K562 (cell line): ENCODE measurements around the gene APLNR. TPM values are rescaled to one million over a fixed set of nuclear protein-coding genes. Genes with fewer than 3 reads are reported as not detected.

ENCODE experiments used
- ATAC-seq: fragments of 200-7000 bp; cut with Tn5 transposase; 3 replicates; pipeline ENCODE4 v1.9.1; 2020; ENCODE audit warnings: moderate library complexity
- BruUV-seq: library from RNA; stranded (reverse); fragments of 400-500 nt; replicated peaks from 2 replicates; lab custom pipeline; 2021; lab: Mats Ljungman, UMichigan
- CTCF ChIA-PET: fragments of 300-600 bp; formaldehyde crosslinking; extraction: SDS; loops from one replicate; lab custom pipeline; 2021; ENCODE audit warnings: low intra/inter-chr PET ratio; lab: Yijun Ruan, JAX
- POLR2A ChIA-PET: fragments of 300-600, 350-650 bp; sonication (Branson Sonifier 250); formaldehyde crosslinking; extraction: SDS; loops from one replicate; lab custom pipeline; 2021; ENCODE audit warnings: antibody characterized with exemption, inconsistent platforms; lab: Yijun Ruan, JAX
- DNase-seq, 4 experiments: peaks; one replicate each; pipeline versions ENCODE4 v3.0.0 to v3.0.0-alpha.2; 2011 to 2018; ENCODE audit warnings: low spot score in 3 of 4, mixed read lengths in 3 of 4; ENCODE audit errors: extremely low read depth in 1 of 4
- FAIRE-seq: peaks from 2 replicates; lab custom pipeline; 2011; peaks lifted over from hg19 to GRCh38; lab: Jason Lieb, UNC
- H2AFZ ChIP-seq: 2 replicates; pipeline ENCODE4 v1.6.0; 2011; ENCODE audit warnings: low read depth, low read length, control low read depth, inconsistent platforms
- H3K27ac ChIP-seq: fragments of 200-600 bp; 3 replicates; pipeline ENCODE4 v1.8.0; 2011; ENCODE audit warnings: low read depth, mild to moderate bottlenecking, control low read depth, inconsistent platforms, low read length, moderate library complexity, mixed read lengths; ENCODE audit errors: extremely low read depth
- H3K27me3 ChIP-seq, 2 experiments: fragments of 300-600 bp in 1 of 2; 2 replicates in 1 of 2; 3 replicates in 1 of 2; pipeline versions ENCODE4 v1.6.0 to v1.8.0; 2011; ENCODE audit warnings: inconsistent platforms in 2 of 2, low read length in 2 of 2, mild to moderate bottlenecking in 1 of 2, mixed read lengths in 1 of 2, moderate library complexity in 1 of 2; ENCODE audit not compliant: control insufficient read depth in 2 of 2, insufficient read depth in 2 of 2
- H3K36me3 ChIP-seq: fragments of 300-600 bp; 3 replicates; pipeline ENCODE4 v1.8.0; 2011; ENCODE audit warnings: mild to moderate bottlenecking, low read length, inconsistent platforms; ENCODE audit not compliant: control insufficient read depth, insufficient read depth
- H3K4me1 ChIP-seq, 2 experiments: fragments of 200-600 bp in 1 of 2; replicated peaks in 1 of 2; 2 replicates in 1 of 2; 3 replicates in 1 of 2; pipeline versions ENCODE4 v1.5.1 to v1.8.0; 2011; ENCODE audit warnings: inconsistent platforms in 2 of 2, low read length in 2 of 2, mild to moderate bottlenecking in 1 of 2, mixed read lengths in 1 of 2, moderate library complexity in 1 of 2; ENCODE audit not compliant: control insufficient read depth in 2 of 2, insufficient read depth in 2 of 2
- H3K4me2 ChIP-seq: 2 replicates; pipeline ENCODE4 v1.6.1; 2011; ENCODE audit warnings: low read length, control low read depth, inconsistent platforms, mixed read lengths; ENCODE audit not compliant: insufficient read depth
- H3K4me3 ChIP-seq: fragments of 200-600 bp; sonication (generic), shearing (Covaris generic); 2 replicates; pipeline ENCODE4 v1.5.1; 2016; ENCODE audit warnings: control low read depth, inconsistent platforms
- H3K79me2 ChIP-seq: fragments of 200-600 bp; 3 replicates; pipeline ENCODE4 v1.8.0; 2011; ENCODE audit warnings: low read length, inconsistent platforms; ENCODE audit not compliant: control insufficient read depth, insufficient read depth
- H3K9ac ChIP-seq, 2 experiments: 2 replicates each; pipeline versions ENCODE4 v1.6.0 to v1.6.1; 2011; ENCODE audit warnings: low read depth in 2 of 2, low read length in 2 of 2, control low read depth in 1 of 2, inconsistent platforms in 1 of 2, mild to moderate bottlenecking in 1 of 2, mixed read lengths in 1 of 2; ENCODE audit not compliant: insufficient read depth in 1 of 2
- H3K9me1 ChIP-seq: one replicate; pipeline ENCODE4 v1.6.0; 2011; ENCODE audit warnings: inconsistent platforms, mild to moderate bottlenecking, low read length, moderate library complexity; ENCODE audit not compliant: control insufficient read depth, insufficient read depth
- H3K9me3 ChIP-seq: replicated peaks from 2 replicates; pipeline ENCODE4 v1.5.1; 2011; ENCODE audit warnings: low read depth, low read length, inconsistent platforms; ENCODE audit not compliant: control insufficient read depth, insufficient read depth
- H4K20me1 ChIP-seq: replicated peaks from 2 replicates; pipeline ENCODE4 v1.6.1; 2011; ENCODE audit warnings: low read length, inconsistent platforms, mixed read lengths; ENCODE audit not compliant: control insufficient read depth, insufficient read depth
- CREB1 ChIP-seq, 2 experiments: sonication (generic) in 1 of 2; formaldehyde crosslinking in 1 of 2; IDR thresholded peaks; 2 replicates each; pipeline versions ENCODE4 v1.6.1 to v1.8.0; 2012 to 2022; ENCODE audit warnings: inconsistent platforms in 1 of 2, mild to moderate bottlenecking in 1 of 2, missing genetic modification reagents in 1 of 2, moderate library complexity in 1 of 2
- ESRRA ChIP-seq: fragments of 450-650 bp; IDR thresholded peaks from 2 replicates; pipeline ENCODE4 v1.6.1; 2014; ENCODE audit warnings: low read depth, mild to moderate bottlenecking, moderate library complexity, borderline replicate concordance
- ETS2 ChIP-seq: IDR thresholded peaks from 2 replicates; pipeline ENCODE4 v1.6.1; 2016; ENCODE audit warnings: borderline replicate concordance, missing genetic modification characterization, mild to moderate bottlenecking, moderate library complexity, missing compliant biosample characterization; ENCODE audit not compliant: poor library complexity, severe bottlenecking
- FOXK2 ChIP-seq, 2 experiments: fragments of 450-650 bp; IDR thresholded peaks in 1 of 2; conservative IDR thresholded peaks in 1 of 2; 2 replicates each; pipeline ENCODE4 v1.6.1; 2016; ENCODE audit warnings: low read depth in 2 of 2, mild to moderate bottlenecking in 1 of 2
- KDM4B ChIP-seq, 2 experiments: fragments of 450-650 bp in 1 of 2; sonication (generic) in 1 of 2; IDR thresholded peaks; 2 replicates each; pipeline ENCODE4 v1.6.1; 2016 to 2017; ENCODE audit warnings: borderline replicate concordance in 2 of 2, antibody characterized with exemption in 1 of 2, low read depth in 1 of 2, mild to moderate bottlenecking in 1 of 2
- MBD1 ChIP-seq: fragments of 250-450 bp; sonication (Bioruptor Pico); IDR thresholded peaks from 2 replicates; pipeline ENCODE4 v1.8.0; 2022; ENCODE audit warnings: inconsistent platforms
- NBN ChIP-seq: fragments of 450-650 bp; IDR thresholded peaks from 2 replicates; pipeline ENCODE4 v1.6.1; 2016; ENCODE audit warnings: low read depth, mild to moderate bottlenecking
- SMARCA4 ChIP-seq: fragments of 450-650 bp; IDR thresholded peaks from 2 replicates; pipeline ENCODE4 v1.6.1; 2016
- SMARCA5 ChIP-seq: fragments of 450-650 bp; IDR thresholded peaks from 2 replicates; pipeline ENCODE4 v1.6.1; 2016
- TEAD2 ChIP-seq: fragments of 450-650 bp; IDR thresholded peaks from 2 replicates; pipeline ENCODE4 v1.6.1; 2016; ENCODE audit warnings: missing genetic modification characterization, control low read depth, missing compliant biosample characterization
- ZBTB17 ChIP-seq: fragments of 450-650 bp; formaldehyde crosslinking; IDR thresholded peaks from 2 replicates; pipeline ENCODE4 v1.4.0; 2020; ENCODE audit warnings: mild to moderate bottlenecking
- ZFP1 ChIP-seq: fragments of 450-650 bp; formaldehyde crosslinking; IDR thresholded peaks from 2 replicates; pipeline ENCODE4 v1.4.0; 2020; ENCODE audit warnings: mild to moderate bottlenecking, mixed read lengths
- ZNF121 ChIP-seq: sonication (generic); formaldehyde crosslinking; conservative IDR thresholded peaks from 2 replicates; pipeline ENCODE4 v1.8.0; 2022; ENCODE audit warnings: missing genetic modification reagents
- ZNF217 ChIP-seq: sonication (generic); formaldehyde crosslinking; IDR thresholded peaks from 2 replicates; pipeline ENCODE4 v1.8.0; 2022; ENCODE audit warnings: mild to moderate bottlenecking, missing genetic modification reagents
- ZNF354B ChIP-seq: fragments of 250-450 bp; sonication (Bioruptor Pico); IDR thresholded peaks from 2 replicates; pipeline ENCODE4 v1.4.0; 2020
- ZNF395 ChIP-seq: fragments of 200-800 bp; sonication (Bioruptor generic); IDR thresholded peaks from 2 replicates; pipeline ENCODE4 v1.6.1; 2017; ENCODE audit warnings: missing genetic modification characterization, missing compliant biosample characterization
- ZNF511 ChIP-seq: sonication (generic); formaldehyde crosslinking; IDR thresholded peaks from 2 replicates; pipeline ENCODE4 v1.8.0; 2022; ENCODE audit warnings: mild to moderate bottlenecking, missing genetic modification reagents
- WGBS: fragments of 100-300 bp; shearing (Covaris generic); methylation state at CpG from one replicate; pipeline ENCODE4 v1.1.6; 2016; ENCODE audit warnings: low coverage, mixed read lengths; ENCODE audit not compliant: insufficient coverage; ENCODE audit errors: missing lambda C conversion rate; 5-methylcytosine and 5-hydroxymethylcytosine counted together
- in situ Hi-C: fragments of 300-500 bp; cut with MboI; formaldehyde crosslinking; loops from 4 replicates; pipeline ENCODE4 v1.15.0; 2018; ENCODE audit warnings: inconsistent platforms, mixed read lengths
- intact Hi-C: fragments of 100-400 bp; cut with micrococcal nuclease; formaldehyde crosslinking; loops from 2 replicates; pipeline ENCODE4 v1.14.2; 2022
- polyA plus RNA-seq, 8 experiments: library from polyadenylated mRNA; depleted of rRNA in 4 of 8; stranded (reverse) in 5 of 8; unstranded in 3 of 8; fragments of >200 nt; fragmentation: Nextera tagmentation in 2 of 8; fragmentation: Illumina TruSeq in 1 of 8; extraction: Ambion mirVana in 2 of 8; extraction: Trizol in 1 of 8; gene quantifications; 2 replicates each; pipeline versions ENCODE4 v1.2.1 to v1.2.3, GENCODE V29; 2011 to 2014; ENCODE audit warnings: inconsistent platforms in 1 of 8, missing spikeins in 1 of 8
- total RNA-seq, 7 experiments: library from RNA; depleted of rRNA in 6 of 7; stranded (reverse); fragments of >200 nt in 6 of 7; fragmentation: Illumina TruSeq in 2 of 7; extraction: Trizol in 2 of 7; gene quantifications; 2 replicates each; pipeline versions ENCODE4 v1.2.1 to v1.2.3, GENCODE V29; 2011 to 2021; ENCODE audit warnings: low replicate concordance in 1 of 7
- TF ChIP-seq, protein P1 (sequence below): sonication (generic); formaldehyde crosslinking; IDR thresholded peaks from 2 replicates; pipeline ENCODE4 v1.9.0; 2022; ENCODE audit warnings: mild to moderate bottlenecking, missing genetic modification reagents

The APLNR gene
- total and polyA plus RNA-seq, 9 of the 15 experiments (the other 6 are each of a cell fraction or from before 2014, with no cell fraction given) = 0.15 to 2.0 (median 0.65) TPM

- Histone ChIP-seq H3K36me3 (no peaks in the 10 kb centered on the region), H3K4me3 (no peak overlapping the region), H3K4me1 (0 out of 5 replicates have a peak, but pooled peaks cover 0 to 3% of the 10 kb centered on the region in 2 experiments), H3K9ac (no peak overlapping the region), H3K79me2 (no peaks in the 10 kb centered on the region), H3K9me1 (no peaks in the 10 kb centered on the region), H3K9me3 (no peaks in the 10 kb centered on the region), H4K20me1 (no peaks in the 10 kb centered on the region), H3K27ac (no peak overlapping the region), H3K27me3 (peaks cover 1 to 2% of the 10 kb centered on the region in 2 experiments; a peak in 2 of 5 replicates), H3K4me2 (no peak overlapping the region), H2AFZ (no peak overlapping the region)
- FAIRE-seq (no peak), DNase-seq (no peak), ATAC-seq (no peak; the same call in 2 of the 3 replicates)
- intact Hi-C loops = no loop called here
- in situ Hi-C loops = no loop called here
- POLR2A ChIA-PET = no interaction called here
- CTCF ChIA-PET = no interaction called here
- 3% methylated on average over 3 of the region's 3 CpGs for WGBS
- no TSS peak for BruUV-seq
- TF ChIP-seq ETS2 (tag) = no peak
- no peak for TF ChIP-seq ZNF395
- TF ChIP-seq TEAD2 = no peak
- no peak for TF ChIP-seq ZFP1
- TF ChIP-seq FOXK2 (conservative IDR thresholded peaks at IDR 0.05 in 1 of 2, IDR thresholded peaks at IDR 0.05 in 1 of 2; ENCODE audit: low read depth in 2 of 2) = no peak
- no peak for TF ChIP-seq ZNF511 (CRISPR knock-in tag)
- no peak for TF ChIP-seq CREB1 (IDR thresholded peaks at IDR 0.05)
- TF ChIP-seq CREB1 (CRISPR knock-in tag; IDR thresholded peaks at IDR 0.05) = no peak
- no peak for TF ChIP-seq SMARCA4
- no peak for TF ChIP-seq SMARCA5
- no peak for TF ChIP-seq ZNF354B
- TF ChIP-seq KDM4B (IDR thresholded peaks at IDR 0.05; ENCODE audit: borderline replicate concordance in 2 of 2, low read depth in 1 of 2) = no peak
- no peak for TF ChIP-seq ZNF121 (CRISPR knock-in tag)
- TF ChIP-seq NBN = no peak
- TF ChIP-seq ESRRA = no peak
- TF ChIP-seq ZNF217 (CRISPR knock-in tag) = no peak
- no peak for TF ChIP-seq MBD1
- TF ChIP-seq ZBTB17 = no peak
- TF ChIP-seq, protein P1, sequence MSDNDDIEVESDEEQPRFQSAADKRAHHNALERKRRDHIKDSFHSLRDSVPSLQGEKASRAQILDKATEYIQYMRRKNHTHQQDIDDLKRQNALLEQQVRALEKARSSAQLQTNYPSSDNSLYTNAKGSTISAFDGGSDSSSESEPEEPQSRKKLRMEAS (CRISPR knock-in tag) = no peak
Observed at GRCh38 chr11:57214494-57214893, 22.6 kb downstream of the APLNR start.
